DND-41 (cell line): ENCODE measurements around the gene MICAL3.

Experiments
- ATAC-seq: fragments of 200-7000 bp; cut with Tn5 transposase; 3 replicates; pipeline ENCODE4 v1.9.1; 2021; ENCODE audit warnings: low read depth; ENCODE audit not compliant: insufficient read depth
- DNase-seq: peaks from one replicate; pipeline ENCODE4 v3.0.0-alpha.2; 2020
- H2AFZ ChIP-seq: 2 replicates; pipeline ENCODE4 v1.6.0; 2012; ENCODE audit warnings: low read depth, low read length
- H3K27ac ChIP-seq: 2 replicates; pipeline ENCODE4 v1.5.1; 2012; ENCODE audit warnings: low read length, inconsistent platforms
- H3K27me3 ChIP-seq: fragments of 200-600 bp; sonication (generic); 2 replicates; pipeline ENCODE4 v1.6.0; 2012; ENCODE audit warnings: low read length, mild to moderate bottlenecking, inconsistent platforms; ENCODE audit not compliant: insufficient read depth, poor library complexity
- H3K36me3 ChIP-seq: 2 replicates; pipeline ENCODE4 v1.5.1; 2012; ENCODE audit warnings: low read length, inconsistent platforms; ENCODE audit not compliant: insufficient read depth
- H3K4me1 ChIP-seq: 2 replicates; pipeline ENCODE4 v1.5.1; 2012; ENCODE audit warnings: mild to moderate bottlenecking, low read length; ENCODE audit not compliant: insufficient read depth
- H3K4me2 ChIP-seq: 2 replicates; pipeline ENCODE4 v1.6.0; 2012; ENCODE audit warnings: mild to moderate bottlenecking, moderate library complexity, low read length, inconsistent platforms; ENCODE audit not compliant: insufficient read depth
- H3K4me3 ChIP-seq, 2 experiments: fragments of 200-600 bp in 1 of 2; shearing (Covaris generic) in 1 of 2; 2 replicates each; pipeline ENCODE4 v1.5.1; 2012 to 2016; ENCODE audit warnings: inconsistent platforms in 2 of 2, low read length in 2 of 2, mild to moderate bottlenecking in 2 of 2, low read depth in 1 of 2, moderate library complexity in 1 of 2
- H3K79me2 ChIP-seq: 2 replicates; pipeline ENCODE4 v1.6.0; 2012; ENCODE audit warnings: low read length, inconsistent platforms; ENCODE audit not compliant: insufficient read depth
- H3K9ac ChIP-seq: 2 replicates; pipeline ENCODE4 v1.6.0; 2012; ENCODE audit warnings: low read depth, mild to moderate bottlenecking, inconsistent platforms, low read length, moderate library complexity
- H3K9me3 ChIP-seq: 2 replicates; pipeline ENCODE4 v1.5.1; 2012; ENCODE audit warnings: low read length, moderate library complexity, mild to moderate bottlenecking, inconsistent platforms; ENCODE audit not compliant: insufficient read depth, severe bottlenecking
- H4K20me1 ChIP-seq: 2 replicates; pipeline ENCODE4 v1.6.0; 2012; ENCODE audit warnings: low read length; ENCODE audit not compliant: insufficient read depth
- EZH2 ChIP-seq: IDR thresholded peaks from 3 replicates; pipeline ENCODE4 v1.6.1; 2012; ENCODE audit warnings: borderline replicate concordance, low read depth, mild to moderate bottlenecking, moderate library complexity, low read length, inconsistent platforms; ENCODE audit not compliant: severe bottlenecking
- TF ChIP-seq, protein P1 (sequence below): IDR thresholded peaks from 2 replicates; pipeline ENCODE4 v1.5.1; 2012; ENCODE audit warnings: borderline replicate concordance, low read length, moderate library complexity, mild to moderate bottlenecking; ENCODE audit not compliant: poor library complexity, severe bottlenecking; ENCODE audit errors: extremely low read depth

MICAL3 gene

GRCh38 chr22:18058371-18059093 lies 34.2 kb upstream of the MICAL3 start:
- H3K27ac ChIP-seq, result no peak overlapping the region
- H3K27me3 ChIP-seq, result no peaks in the 10 kb centered on the region
- no peak overlapping the region for H3K4me2 ChIP-seq
- no peaks in the 10 kb centered on the region for H3K79me2 ChIP-seq
- no peaks in the 10 kb centered on the region for H3K4me1 ChIP-seq
- ATAC-seq, result no peak
- no peak for TF ChIP-seq EZH2
- TF ChIP-seq, protein P1, sequence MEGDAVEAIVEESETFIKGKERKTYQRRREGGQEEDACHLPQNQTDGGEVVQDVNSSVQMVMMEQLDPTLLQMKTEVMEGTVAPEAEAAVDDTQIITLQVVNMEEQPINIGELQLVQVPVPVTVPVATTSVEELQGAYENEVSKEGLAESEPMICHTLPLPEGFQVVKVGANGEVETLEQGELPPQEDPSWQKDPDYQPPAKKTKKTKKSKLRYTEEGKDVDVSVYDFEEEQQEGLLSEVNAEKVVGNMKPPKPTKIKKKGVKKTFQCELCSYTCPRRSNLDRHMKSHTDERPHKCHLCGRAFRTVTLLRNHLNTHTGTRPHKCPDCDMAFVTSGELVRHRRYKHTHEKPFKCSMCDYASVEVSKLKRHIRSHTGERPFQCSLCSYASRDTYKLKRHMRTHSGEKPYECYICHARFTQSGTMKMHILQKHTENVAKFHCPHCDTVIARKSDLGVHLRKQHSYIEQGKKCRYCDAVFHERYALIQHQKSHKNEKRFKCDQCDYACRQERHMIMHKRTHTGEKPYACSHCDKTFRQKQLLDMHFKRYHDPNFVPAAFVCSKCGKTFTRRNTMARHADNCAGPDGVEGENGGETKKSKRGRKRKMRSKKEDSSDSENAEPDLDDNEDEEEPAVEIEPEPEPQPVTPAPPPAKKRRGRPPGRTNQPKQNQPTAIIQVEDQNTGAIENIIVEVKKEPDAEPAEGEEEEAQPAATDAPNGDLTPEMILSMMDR, result no peak
- no peak overlapping the region for H2AFZ ChIP-seq
- H4K20me1 ChIP-seq, result no peaks in the 10 kb centered on the region; the same call in 1 of the 2 replicates
- H3K4me3 ChIP-seq, result no peak overlapping the region
- H3K9me3 ChIP-seq, result no peaks in the 10 kb centered on the region
- no peaks in the 10 kb centered on the region for H3K36me3 ChIP-seq
- H3K9ac ChIP-seq, result no peak overlapping the region
- no peak for DNase-seq

- no peak for ATAC-seq
- DNase-seq, result no peak
- TF ChIP-seq, protein P1, result no peak
- no peak for TF ChIP-seq EZH2
- H3K27ac ChIP-seq, result no peak overlapping the region
- no peak overlapping the region for H3K9ac ChIP-seq
- H2AFZ ChIP-seq, result no peak overlapping the region
- no peaks in the 10 kb centered on the region; the same call in 1 of the 2 replicates for H4K20me1 ChIP-seq
- H3K4me1 ChIP-seq, result no peaks in the 10 kb centered on the region
- no peaks in the 10 kb centered on the region for H3K36me3 ChIP-seq
- no peak overlapping the region for H3K4me2 ChIP-seq
- H3K79me2 ChIP-seq, result no peaks in the 10 kb centered on the region
- H3K4me3 ChIP-seq, result no peak overlapping the region
- no peaks in the 10 kb centered on the region for H3K27me3 ChIP-seq
- no peaks in the 10 kb centered on the region for H3K9me3 ChIP-seq
Observed at GRCh38 chr22:18057568-18058209, 33.3 kb upstream of the MICAL3 start.

DNA sequence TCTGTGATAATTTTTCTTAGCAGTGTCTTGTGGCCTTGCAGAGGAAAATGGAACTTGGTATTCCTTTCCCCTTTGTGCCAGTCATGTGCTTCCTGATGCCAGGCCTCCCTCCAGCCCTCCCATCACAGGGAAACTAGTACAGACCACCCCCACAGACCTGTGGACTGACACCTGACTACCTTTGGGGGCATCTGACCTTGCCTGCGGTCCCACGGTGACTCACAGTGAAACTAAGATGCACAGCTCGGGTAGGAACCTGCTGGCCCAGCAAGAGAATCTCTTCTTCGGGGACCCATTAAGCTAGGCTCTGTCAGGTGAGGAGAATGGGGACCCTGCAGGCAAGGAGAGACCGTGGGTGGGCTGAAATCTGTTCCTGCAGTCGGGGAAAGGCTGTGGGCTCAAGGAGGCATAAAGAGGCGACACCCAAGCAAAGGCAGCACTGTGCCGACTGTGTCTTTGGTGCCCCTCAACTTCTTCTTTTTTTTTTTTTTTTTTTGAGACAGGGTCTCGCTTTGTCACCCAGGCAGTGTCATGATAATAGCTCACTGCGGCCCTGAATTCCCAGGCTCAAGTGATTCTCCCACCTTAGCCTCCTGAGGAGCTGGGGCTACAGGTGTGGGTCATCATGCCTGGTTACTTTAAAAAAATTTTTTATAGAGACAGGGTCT lies 32.6 kb upstream of the MICAL3 start:
- Histone ChIP-seq H3K27me3 (no peaks in the 10 kb centered on the region), H3K9me3 (no peaks in the 10 kb centered on the region), H3K9ac (no peak overlapping the region), H3K27ac (no peak overlapping the region), H4K20me1 (no peaks in the 10 kb centered on the region; the same call in 1 of the 2 replicates), H3K4me2 (no peak overlapping the region), H3K36me3 (no peaks in the 10 kb centered on the region), H2AFZ (no peak overlapping the region), H3K4me3 (no peak overlapping the region), H3K79me2 (no peaks in the 10 kb centered on the region), H3K4me1 (no peaks in the 10 kb centered on the region)
- TF ChIP-seq, protein P1, result no peak
- TF ChIP-seq EZH2, result no peak
- no peak for DNase-seq
- ATAC-seq, result no peak
